PC-9 (cell line): ENCODE data around the gene FNDC1. TPM values are rescaled to one million over a fixed set of nuclear protein-coding genes. Genes with fewer than 3 reads are reported as not detected.
"Not testable (repeated sequence)": the region's sequence is repeated elsewhere in the genome, so short reads cannot be mapped to it uniquely, and the experiment has no call there.

ENCODE experiments used
- BruUV-seq: library from RNA; stranded (reverse); fragments of 400-500 nt; replicated peaks from 2 replicates; lab custom pipeline; 2021; lab: Mats Ljungman, UMichigan
- CTCF ChIA-PET: fragments of 300-600 bp; sonication (Branson Sonifier 250); formaldehyde crosslinking; loops from one replicate; lab custom pipeline; 2022; ENCODE audit warnings: antibody characterized with exemption; lab: Charles Lee
- POLR2A ChIA-PET: fragments of 300-600 bp; sonication (Branson Sonifier 250); formaldehyde crosslinking; loops from one replicate; lab custom pipeline; 2022; ENCODE audit warnings: antibody characterized with exemption; ENCODE audit not compliant: unreplicated experiment; lab: Charles Lee
- DNase-seq, 2 experiments: peaks; one replicate each; pipeline versions ENCODE4 v3.0.0 to v3.0.0-alpha.2; 2015 to 2022; ENCODE audit warnings: mixed read lengths in 1 of 2
- H2AFZ ChIP-seq: fragments of 200-600 bp; sonication (generic); 2 replicates; pipeline ENCODE4 v1.8.1; 2017; ENCODE audit warnings: antibody characterized with exemption
- H3F3A ChIP-seq: fragments of 200-600 bp; sonication (generic); 2 replicates; pipeline ENCODE4 v1.8.1; 2017; ENCODE audit warnings: antibody characterized with exemption, mild to moderate bottlenecking, low read depth; ENCODE audit not compliant: insufficient read depth
- H3K27ac ChIP-seq: fragments of 200-600 bp; sonication (generic); 2 replicates; pipeline ENCODE4 v1.6.1; 2016; ENCODE audit warnings: mixed run types
- H3K27me3 ChIP-seq: fragments of 200-600 bp; sonication (generic); 2 replicates; pipeline ENCODE4 v1.6.1; 2016; ENCODE audit warnings: low read depth, mixed run types; ENCODE audit not compliant: insufficient read depth
- H3K36me3 ChIP-seq: fragments of 200-600 bp; sonication (generic); 2 replicates; pipeline ENCODE4 v1.6.1; 2016; ENCODE audit warnings: low read depth, mixed run types
- H3K4me1 ChIP-seq: fragments of 200-600 bp; sonication (generic); replicated peaks from 2 replicates; pipeline ENCODE4 v1.6.1; 2016; ENCODE audit warnings: mixed run types; ENCODE audit not compliant: insufficient read depth
- H3K4me2 ChIP-seq: fragments of 200-600 bp; sonication (generic); 2 replicates; pipeline ENCODE4 v1.6.1; 2017; ENCODE audit warnings: mixed run types
- H3K4me3 ChIP-seq: fragments of 200-600 bp; sonication (generic); 2 replicates; pipeline ENCODE4 v1.6.1; 2016; ENCODE audit warnings: mixed run types
- H3K79me2 ChIP-seq: fragments of 200-600 bp; sonication (generic); 2 replicates; pipeline ENCODE4 v1.6.1; 2017; ENCODE audit warnings: low read depth, mixed run types
- H3K9me2 ChIP-seq: fragments of 200-600 bp; sonication (generic); 2 replicates; pipeline ENCODE4 v1.8.1; 2017; ENCODE audit warnings: mild to moderate bottlenecking; ENCODE audit not compliant: insufficient read depth
- H3K9me3 ChIP-seq: fragments of 200-600 bp; sonication (generic); 2 replicates; pipeline ENCODE4 v1.8.1; 2016; ENCODE audit warnings: low read depth; ENCODE audit not compliant: insufficient read depth
- H4K20me1 ChIP-seq: fragments of 200-600 bp; sonication (generic); 2 replicates; pipeline ENCODE4 v1.8.1; 2017; ENCODE audit not compliant: insufficient read depth
- CTCF ChIP-seq: fragments of 200-600 bp; sonication (generic); conservative IDR thresholded peaks from 2 replicates; pipeline ENCODE4 v1.6.1; 2017; ENCODE audit warnings: mixed run types, antibody characterized with exemption, mild to moderate bottlenecking, moderate library complexity
- EZH2 ChIP-seq: fragments of 200-600 bp; sonication (generic); IDR thresholded peaks from 2 replicates; pipeline ENCODE4 v1.8.0; 2017; ENCODE audit warnings: antibody characterized with exemption, low read depth
- intact Hi-C: fragments of 100-400 bp; cut with micrococcal nuclease; formaldehyde crosslinking; loops from one replicate; pipeline ENCODE4 v1.10.0; 2022; ENCODE audit not compliant: unreplicated experiment
- total RNA-seq: library from RNA; stranded (reverse); gene quantifications from 2 replicates; pipeline ENCODE4 v1.2.3, GENCODE V29; 2021

The FNDC1 gene
- total RNA-seq, 1 experiment from 2014 or later = not detected

- Histone ChIP-seq H2AFZ (no peak overlapping the region), H3K4me3 (no peak overlapping the region), H3K9me2 (no peaks in the 10 kb centered on the region), H3K79me2 (no peaks in the 10 kb centered on the region), H3K36me3 (no peaks in the 10 kb centered on the region), H3F3A (no peaks in the 10 kb centered on the region), H3K27me3 (peaks cover 47% of the 10 kb centered on the region), H3K9me3 (no peaks in the 10 kb centered on the region), H3K27ac (no peak overlapping the region), H3K4me1 (no peaks in the 10 kb centered on the region), H4K20me1 (no peaks in the 10 kb centered on the region), H3K4me2 (no peak overlapping the region)
- DNase-seq = no peak
- TF ChIP-seq CTCF = no peak
- no peak for TF ChIP-seq EZH2
- no TSS peak for BruUV-seq
- POLR2A ChIA-PET = no interaction called here
- intact Hi-C loops = no loop called here
- CTCF ChIA-PET = no interaction called here
Observed at GRCh38 chr6:159278626-159279025, 109.4 kb downstream of the FNDC1 start.

GRCh38 chr6:159279790-159280277 is 110.6 kb downstream of the FNDC1 start:
- Histone ChIP-seq H2AFZ (no peak overlapping the region), H4K20me1 (no peaks in the 10 kb centered on the region), H3K9me2 (no peaks in the 10 kb centered on the region), H3F3A (no peaks in the 10 kb centered on the region), H3K9me3 (no peaks in the 10 kb centered on the region), H3K4me1 (no peaks in the 10 kb centered on the region), H3K4me3 (no peak overlapping the region), H3K4me2 (no peak overlapping the region), H3K79me2 (no peaks in the 10 kb centered on the region), H3K36me3 (no peaks in the 10 kb centered on the region), H3K27me3 (peaks cover 36% of the 10 kb centered on the region), H3K27ac (no peak overlapping the region)
- no TSS peak for BruUV-seq
- CTCF ChIA-PET = no interaction called here
- POLR2A ChIA-PET = no interaction called here
- intact Hi-C loops = no loop called here
- no peak for TF ChIP-seq EZH2
- TF ChIP-seq CTCF = no peak
- no peak for DNase-seq

GRCh38 chr6:159282421-159282820 is 113.2 kb downstream of the FNDC1 start:
- POLR2A ChIA-PET = no interaction called here
- Histone ChIP-seq H3K27ac (no peak overlapping the region), H4K20me1 (no peaks in the 10 kb centered on the region), H3K4me2 (no peak overlapping the region), H2AFZ (no peak overlapping the region), H3K9me2 (no peaks in the 10 kb centered on the region), H3K27me3 (peaks cover 13% of the 10 kb centered on the region; the same call in 1 of the 2 replicates), H3K4me3 (no peak overlapping the region), H3F3A (no peaks in the 10 kb centered on the region), H3K36me3 (no peaks in the 10 kb centered on the region), H3K79me2 (no peaks in the 10 kb centered on the region), H3K9me3 (no peaks in the 10 kb centered on the region), H3K4me1 (no peaks in the 10 kb centered on the region)
- intact Hi-C loops = no loop called here
- BruUV-seq = no TSS peak
- CTCF ChIA-PET = no interaction called here
- TF ChIP-seq EZH2 (no peak), CTCF (no peak)
- DNase-seq = no peak

GRCh38 chr6:159284661-159285060 is 115.5 kb downstream of the FNDC1 start:
- CTCF ChIA-PET, H3K79me2 ChIP-seq, DNase-seq, H3K36me3 ChIP-seq, H3K27ac ChIP-seq, H3K4me2 ChIP-seq, H3K4me1 ChIP-seq, H2AFZ ChIP-seq, POLR2A ChIA-PET, H4K20me1 ChIP-seq, H3K27me3 ChIP-seq, H3F3A ChIP-seq, H3K9me3 ChIP-seq, BruUV-seq, H3K4me3 ChIP-seq, H3K9me2 ChIP-seq, intact Hi-C loops: not testable (repeated sequence)
